ENCODE data around the gene ANKRD65.

DNA sequence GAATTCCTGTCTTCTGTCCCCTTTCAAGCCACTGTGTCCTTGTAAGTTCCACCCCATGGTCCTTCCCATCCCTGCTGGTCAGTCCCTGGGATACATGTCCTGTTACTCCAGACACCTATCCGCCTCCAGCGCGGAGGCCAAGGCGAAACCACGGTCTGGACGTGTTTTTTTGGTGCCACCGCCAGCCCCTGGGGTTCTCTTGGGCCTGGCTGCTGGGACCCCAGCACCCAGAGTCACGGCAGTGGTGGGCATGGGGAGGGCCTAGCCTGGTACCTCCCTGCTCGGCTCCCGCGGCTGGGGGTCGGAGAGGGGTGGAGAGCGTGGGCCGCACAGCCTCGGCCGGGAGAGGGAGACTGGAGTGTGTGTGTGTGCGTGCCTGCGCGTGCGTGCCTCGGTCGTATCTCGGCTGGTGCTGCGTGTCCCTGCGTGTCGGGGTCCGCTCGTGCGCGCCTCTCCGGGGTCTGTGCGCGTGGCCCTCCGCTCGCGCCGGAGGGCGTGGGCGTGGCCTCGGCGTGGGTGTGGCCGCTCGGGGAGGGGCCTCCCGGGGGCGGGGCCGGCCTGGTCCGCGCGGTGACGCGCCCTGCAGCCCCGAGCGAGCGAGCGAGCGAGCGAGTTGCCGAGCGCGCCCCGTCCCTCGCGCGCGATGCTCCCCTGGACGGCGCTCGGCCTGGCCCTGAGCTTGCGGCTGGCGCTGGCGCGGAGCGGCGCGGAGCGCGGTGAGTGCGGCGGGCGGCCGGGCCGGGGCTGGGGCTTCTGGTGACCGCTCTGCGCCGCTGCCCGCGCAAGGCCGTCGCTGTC lies 14.2 kb upstream of the ANKRD65 start, which contains the start of gene VWA1:
- TF ChIP-seq TAF1 (IDR thresholded peaks at IDR 0.05; ENCODE audit: borderline replicate concordance, insufficient read depth, low read length) (no peak), POLR2AphosphoS5 (IDR thresholded peaks at IDR 0.05; ENCODE audit: low read depth, low read length) (peak; percentile 42), FOXP2 (optimal IDR thresholded peaks at IDR 0.05; ENCODE audit: borderline replicate concordance, extremely low read depth, extremely low read length, insufficient read depth) (no peak), SIN3A (IDR thresholded peaks at IDR 0.05; ENCODE audit: borderline replicate concordance, insufficient read depth, low read length) (no peak)
- TF ChIP-seq, protein P1, sequence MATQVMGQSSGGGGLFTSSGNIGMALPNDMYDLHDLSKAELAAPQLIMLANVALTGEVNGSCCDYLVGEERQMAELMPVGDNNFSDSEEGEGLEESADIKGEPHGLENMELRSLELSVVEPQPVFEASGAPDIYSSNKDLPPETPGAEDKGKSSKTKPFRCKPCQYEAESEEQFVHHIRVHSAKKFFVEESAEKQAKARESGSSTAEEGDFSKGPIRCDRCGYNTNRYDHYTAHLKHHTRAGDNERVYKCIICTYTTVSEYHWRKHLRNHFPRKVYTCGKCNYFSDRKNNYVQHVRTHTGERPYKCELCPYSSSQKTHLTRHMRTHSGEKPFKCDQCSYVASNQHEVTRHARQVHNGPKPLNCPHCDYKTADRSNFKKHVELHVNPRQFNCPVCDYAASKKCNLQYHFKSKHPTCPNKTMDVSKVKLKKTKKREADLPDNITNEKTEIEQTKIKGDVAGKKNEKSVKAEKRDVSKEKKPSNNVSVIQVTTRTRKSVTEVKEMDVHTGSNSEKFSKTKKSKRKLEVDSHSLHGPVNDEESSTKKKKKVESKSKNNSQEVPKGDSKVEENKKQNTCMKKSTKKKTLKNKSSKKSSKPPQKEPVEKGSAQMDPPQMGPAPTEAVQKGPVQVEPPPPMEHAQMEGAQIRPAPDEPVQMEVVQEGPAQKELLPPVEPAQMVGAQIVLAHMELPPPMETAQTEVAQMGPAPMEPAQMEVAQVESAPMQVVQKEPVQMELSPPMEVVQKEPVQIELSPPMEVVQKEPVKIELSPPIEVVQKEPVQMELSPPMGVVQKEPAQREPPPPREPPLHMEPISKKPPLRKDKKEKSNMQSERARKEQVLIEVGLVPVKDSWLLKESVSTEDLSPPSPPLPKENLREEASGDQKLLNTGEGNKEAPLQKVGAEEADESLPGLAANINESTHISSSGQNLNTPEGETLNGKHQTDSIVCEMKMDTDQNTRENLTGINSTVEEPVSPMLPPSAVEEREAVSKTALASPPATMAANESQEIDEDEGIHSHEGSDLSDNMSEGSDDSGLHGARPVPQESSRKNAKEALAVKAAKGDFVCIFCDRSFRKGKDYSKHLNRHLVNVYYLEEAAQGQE (IDR thresholded peaks at IDR 0.05; ENCODE audit: insufficient read depth in 1 of 2, low read depth in 2 of 2, low read length in 2 of 2), result no peak

Data from PFSK-1 (cell line).